HG02623 (cell line): ENCODE measurements around the gene CSNK2B.

ENCODE experiments used
- ATAC-seq: cut with Tn5 transposase; IDR thresholded peaks from one replicate; pipeline ENCODE4 v1.9.1; 2021; ENCODE audit warnings: moderate library complexity; ENCODE audit not compliant: unreplicated experiment

CSNK2B gene

DNA sequence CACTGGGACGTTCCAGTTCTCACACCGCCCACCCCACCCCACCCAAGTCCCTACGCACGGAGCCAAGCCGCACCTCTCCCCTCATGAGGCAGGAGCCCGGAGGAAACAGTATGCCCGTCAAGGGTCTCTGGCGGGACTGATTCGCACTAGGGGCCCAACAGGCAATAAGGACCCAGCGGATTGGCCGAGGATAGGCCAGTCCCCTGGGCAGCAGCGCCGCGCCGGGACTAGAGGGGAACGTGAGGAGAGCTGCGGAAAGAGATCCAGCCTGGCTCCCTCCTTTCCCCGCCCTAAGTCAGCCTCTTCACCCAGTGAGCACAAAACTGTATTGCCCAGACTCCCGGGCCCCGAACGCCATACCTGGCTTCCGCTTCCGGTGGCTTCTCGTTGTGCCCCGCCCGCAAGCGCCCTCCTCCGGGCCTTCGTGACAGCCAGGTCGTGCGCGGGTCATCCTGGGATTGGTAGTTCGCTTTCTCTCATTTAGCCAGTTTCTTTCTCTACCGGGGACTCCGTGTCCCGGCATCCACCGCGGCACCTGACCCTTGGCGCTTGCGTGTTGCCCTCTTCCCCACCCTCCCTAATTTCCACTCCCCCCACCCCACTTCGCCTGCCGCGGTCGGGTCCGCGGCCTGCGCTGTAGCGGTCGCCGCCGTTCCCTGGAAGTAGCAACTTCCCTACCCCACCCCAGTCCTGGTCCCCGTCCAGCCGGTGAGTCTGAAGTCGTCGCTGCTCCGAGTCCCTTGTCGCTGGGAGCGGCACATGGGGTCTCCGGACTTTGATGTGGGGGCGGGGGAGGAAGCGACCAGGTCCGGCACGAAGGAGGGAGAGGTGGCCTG, at the start of gene CSNK2B:
TSS of gene CSNK2B (plus strand) at position 580 of the 836 bp plus-strand sequence. CDS start 752 bp downstream, outside the sequence.
- ATAC-seq: peak; percentile 83

DNA sequence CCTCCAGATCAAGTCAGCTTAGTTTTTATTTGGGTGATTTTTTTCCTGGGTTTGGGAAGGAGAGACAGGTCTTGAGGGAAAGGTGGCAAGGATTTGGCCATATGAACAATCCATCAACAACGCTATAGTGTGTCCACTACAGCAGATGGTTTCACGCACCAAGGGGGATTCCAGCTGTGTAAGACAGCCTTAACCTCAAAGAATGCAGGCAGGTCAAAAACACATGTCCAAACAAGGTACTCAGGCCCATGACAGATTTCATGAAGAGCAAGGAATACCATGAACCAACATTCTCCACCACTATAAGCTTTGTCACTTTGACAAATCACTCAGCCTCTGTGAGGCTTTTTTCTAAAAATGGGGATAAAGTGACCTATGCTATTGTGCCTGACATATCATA, 48.9 kb upstream of the CSNK2B start:
- ATAC-seq: no peak

DNA sequence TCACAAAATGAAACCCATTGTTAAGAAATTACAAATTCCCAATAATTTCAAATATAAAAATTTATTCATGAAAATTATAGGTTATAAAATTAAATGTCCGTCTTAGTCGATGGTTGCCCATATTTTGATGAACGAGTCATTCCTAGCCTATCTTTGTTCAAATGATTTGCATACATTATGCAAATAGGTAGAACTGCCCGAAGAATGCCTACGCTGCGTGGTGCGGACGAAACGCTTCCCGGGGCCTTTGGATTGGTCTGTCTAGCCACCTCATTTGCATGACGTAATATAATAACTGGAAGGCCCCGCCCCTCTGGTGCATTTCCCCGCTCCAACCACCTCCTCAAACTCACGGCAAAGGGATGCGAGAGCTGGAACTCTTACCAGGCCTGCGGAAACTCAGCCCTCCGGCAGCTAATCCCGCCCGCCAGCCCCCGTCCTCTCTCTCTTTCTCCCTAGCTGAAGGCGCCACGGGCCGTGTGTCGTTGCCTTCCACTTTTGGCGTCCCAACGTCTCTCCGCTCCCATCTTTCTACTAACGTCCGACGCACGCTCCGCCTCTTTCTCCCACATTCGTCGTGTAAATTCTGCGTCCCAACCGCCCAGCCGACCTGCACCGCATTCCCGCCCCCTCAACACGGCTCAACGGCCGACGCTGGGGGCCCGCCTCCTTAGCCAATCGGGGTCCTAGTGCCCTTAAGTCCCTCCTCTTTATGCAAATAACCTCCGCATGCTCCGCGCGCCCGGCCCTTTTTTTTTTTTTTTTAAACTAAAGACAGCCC, 45.9 kb upstream of the CSNK2B start:
- peak; percentile 83 for ATAC-seq

DNA sequence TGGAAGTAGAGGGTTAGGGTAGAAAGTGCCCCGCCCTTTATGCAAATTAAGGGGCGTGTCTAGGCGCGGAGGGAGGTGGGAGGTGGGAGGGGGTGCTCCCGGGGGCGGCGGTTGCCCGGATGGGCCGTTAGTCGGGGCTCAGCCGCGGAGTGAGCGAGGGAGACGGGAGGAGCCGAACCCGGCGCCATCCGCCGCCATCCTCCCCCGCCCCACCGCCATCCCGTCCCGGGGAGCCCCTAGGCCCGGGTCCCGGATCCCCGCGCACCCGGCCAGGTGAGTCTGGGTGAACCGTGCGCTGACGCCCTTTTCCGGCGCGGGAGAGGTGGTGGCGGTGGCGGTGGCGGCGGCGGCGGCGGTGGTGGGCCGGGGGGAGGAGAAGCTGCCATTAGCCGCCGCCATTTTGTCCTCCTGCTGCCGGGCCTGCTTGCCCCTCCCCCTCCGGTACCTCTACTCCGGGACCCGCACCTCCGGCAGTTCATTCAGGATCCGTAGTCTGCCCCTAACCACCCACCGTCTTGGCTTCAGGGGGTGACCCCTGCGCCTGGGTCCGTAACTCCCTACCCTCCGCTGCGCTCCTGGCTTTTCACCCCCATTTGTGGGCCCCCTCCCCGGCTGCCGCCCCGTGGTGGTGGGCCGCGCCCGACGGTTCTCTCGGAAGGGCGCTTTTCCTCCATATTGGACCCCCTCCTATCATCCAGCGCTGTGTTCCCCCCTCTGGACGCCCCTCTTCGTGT, 45.1 kb upstream of the CSNK2B start, which contains the start of gene PRRC2A:
TSS of gene PRRC2A (plus strand) at position 130 of the 734 bp plus-strand sequence. CDS start 2,075 bp downstream, outside the sequence.
- peak; percentile 40 for ATAC-seq

DNA sequence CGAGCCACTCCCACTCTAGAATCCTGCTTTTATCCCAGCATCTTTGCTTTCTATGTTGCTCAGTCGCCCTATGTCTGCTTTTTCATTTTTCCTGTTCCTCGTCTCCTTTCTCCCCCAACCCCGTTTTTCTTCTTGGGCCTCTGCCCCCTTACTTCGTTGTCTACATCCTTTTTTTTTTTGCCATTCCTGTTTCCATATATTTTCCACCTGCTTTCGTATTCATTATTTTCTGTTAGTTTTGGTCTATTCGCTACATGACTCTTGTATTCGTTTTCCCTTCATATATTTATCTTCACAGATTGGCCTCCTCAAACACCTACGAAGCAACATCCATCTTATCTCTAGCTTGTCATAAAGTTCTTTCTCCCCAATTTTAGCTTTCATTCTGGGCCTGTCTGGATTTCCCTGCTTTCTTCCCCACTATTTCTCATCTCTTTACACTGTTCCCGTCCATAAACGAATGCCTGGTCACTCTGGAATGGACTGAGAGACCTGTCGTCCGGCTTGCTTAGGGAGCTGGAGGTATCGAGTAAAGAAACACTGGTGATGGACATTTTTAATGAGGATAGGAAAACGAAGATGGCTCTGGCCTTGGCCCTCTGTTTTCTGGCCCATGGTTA, 44.5 kb upstream of the CSNK2B start:
- no peak for ATAC-seq

DNA sequence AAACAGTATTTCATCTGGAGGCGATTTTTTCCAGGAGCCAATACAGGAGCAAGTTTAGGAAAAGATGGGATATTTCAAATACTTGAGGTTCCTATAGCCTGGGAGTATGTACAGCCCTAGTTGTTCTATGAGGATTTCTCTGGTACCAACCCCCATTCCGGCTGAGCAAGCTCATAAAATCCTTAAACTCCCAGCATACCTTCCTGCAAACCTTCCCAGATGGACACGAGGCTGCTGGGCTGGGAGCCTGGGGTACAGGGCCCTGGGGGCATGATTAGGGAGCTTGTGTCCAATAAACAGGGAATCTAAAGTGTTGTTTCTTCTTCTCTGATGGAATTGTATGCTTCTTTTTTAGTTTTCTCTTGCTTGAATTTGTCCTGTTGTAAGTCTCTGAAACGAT, 43.9 kb upstream of the CSNK2B start:
- no peak for ATAC-seq

DNA sequence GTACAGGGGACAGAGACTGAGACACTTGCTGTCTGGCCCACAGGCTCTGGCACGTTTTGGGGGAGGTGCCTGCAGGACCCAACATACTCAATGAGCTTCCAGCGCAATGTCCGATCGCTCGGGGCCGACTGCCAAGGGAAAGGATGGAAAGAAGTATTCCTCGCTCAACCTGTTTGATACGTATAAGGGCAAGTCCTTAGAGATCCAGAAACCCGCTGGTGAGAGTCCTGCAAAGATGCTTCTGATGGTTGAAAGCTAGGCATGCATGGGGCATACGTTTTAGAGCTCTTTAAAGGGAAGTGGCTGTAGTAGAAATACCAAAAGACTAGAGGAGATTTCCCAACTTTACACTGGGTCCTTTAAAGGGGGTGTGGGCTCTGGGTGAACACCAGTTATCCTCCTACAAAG, 43.2 kb upstream of the CSNK2B start:
- ATAC-seq: no peak

DNA sequence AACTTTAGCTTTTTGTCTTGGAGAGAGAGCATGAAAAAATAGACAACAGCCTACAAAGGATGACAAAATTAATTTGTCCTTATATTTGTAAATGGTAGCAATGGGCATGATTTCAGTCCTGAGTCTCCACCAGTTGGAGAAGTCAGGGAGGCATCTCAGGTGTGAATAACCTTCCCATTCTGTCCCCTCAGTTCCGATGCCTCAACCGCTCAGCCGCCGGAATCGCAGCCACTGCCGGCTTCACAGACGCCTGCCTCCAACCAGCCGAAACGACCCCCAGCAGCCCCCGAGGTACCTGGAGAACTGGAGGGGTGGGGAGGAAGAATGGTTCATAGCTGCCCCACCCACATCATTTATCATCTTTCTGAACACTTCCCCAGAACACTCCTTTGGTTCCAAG, 41.8 kb upstream of the CSNK2B start:
- no peak for ATAC-seq

DNA sequence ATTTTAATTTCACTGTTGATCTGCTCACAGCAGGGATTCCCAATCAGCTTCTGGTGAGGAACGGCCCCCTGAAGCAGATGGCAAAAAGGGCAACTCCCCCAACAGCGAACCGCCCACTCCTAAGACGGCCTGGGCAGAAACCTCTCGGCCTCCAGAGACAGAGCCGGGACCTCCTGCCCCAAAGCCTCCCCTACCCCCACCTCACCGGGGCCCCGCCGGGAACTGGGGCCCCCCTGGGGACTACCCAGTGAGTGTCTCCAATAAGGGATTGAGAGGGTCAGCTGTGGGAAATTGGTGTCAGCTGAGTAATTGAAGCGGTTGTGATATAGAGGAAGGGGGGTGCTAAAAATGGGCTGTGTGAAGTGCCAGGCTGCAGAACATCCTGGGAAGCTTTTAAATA, 38.9 kb upstream of the CSNK2B start:
- no peak for ATAC-seq

DNA sequence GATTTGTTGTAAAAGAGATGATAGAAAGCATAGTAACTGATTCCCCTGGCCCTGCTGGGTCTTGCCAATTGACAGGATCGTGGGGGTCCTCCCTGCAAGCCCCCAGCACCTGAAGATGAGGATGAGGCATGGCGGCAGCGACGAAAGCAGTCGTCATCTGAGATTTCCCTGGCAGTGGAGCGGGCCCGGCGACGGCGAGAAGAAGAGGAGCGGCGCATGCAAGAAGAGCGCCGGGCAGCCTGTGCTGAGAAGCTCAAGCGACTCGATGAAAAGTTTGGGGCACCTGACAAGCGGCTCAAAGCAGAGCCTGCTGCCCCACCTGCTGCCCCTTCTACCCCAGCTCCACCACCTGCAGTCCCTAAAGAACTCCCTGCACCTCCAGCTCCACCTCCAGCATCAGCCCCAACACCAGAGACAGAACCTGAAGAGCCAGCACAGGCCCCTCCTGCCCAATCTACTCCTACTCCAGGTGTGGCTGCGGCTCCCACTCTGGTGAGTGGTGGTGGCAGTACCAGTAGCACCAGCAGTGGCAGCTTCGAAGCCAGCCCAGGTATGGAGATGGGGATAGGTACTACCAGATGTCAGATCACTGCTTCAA, 38.1 kb upstream of the CSNK2B start:
- ATAC-seq: no peak

DNA sequence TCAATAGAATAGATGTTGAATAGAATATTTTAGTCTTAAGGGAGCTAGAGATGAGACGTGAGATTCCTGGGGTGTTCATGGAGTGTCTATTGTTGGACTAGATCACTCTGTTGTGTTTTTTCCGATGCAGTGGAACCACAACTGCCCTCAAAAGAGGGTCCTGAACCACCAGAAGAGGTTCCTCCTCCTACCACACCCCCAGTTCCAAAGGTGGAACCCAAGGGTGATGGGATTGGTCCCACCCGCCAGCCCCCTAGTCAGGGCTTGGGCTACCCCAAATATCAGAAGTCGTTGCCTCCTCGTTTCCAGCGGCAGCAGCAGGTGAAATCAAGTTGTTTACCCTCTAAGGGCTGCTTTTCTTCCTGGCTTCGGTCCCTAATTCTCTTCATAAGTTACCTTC, 36.9 kb upstream of the CSNK2B start:
- no peak for ATAC-seq

DNA sequence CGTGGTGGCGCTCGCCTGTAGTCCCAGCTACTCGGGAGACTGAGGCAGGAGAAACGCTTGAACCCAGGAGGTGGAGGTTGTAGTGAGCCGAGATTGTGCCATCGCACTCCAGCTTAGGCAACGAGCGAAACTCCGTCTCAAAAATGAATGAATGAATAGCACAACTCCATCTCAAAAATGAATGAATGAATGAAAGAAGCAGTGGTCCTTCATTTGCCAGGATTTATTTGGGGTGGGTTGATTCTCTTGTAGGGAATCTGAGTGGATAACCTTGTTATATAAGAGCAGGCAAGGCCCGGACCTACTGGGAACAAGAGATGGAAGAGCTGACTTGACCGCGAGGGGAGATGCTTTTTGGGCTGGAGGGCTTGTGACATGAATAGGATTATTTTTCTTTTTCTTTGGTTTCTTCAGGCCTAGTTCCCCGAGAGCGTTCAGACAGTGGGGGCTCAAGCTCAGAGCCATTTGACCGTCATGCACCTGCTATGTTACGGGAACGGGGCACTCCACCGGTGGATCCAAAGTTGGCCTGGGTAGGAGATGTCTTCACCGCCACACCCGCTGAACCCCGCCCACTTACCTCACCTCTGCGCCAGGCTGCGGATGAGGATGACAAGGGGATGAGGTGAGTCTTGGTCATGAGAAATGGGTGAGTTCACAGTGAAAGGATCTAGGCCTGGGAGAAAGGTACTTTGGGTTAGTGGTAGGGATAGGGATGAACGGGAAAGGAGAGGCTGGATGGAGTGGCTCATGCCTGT, 35.5 kb upstream of the CSNK2B start:
- ATAC-seq: no peak

DNA sequence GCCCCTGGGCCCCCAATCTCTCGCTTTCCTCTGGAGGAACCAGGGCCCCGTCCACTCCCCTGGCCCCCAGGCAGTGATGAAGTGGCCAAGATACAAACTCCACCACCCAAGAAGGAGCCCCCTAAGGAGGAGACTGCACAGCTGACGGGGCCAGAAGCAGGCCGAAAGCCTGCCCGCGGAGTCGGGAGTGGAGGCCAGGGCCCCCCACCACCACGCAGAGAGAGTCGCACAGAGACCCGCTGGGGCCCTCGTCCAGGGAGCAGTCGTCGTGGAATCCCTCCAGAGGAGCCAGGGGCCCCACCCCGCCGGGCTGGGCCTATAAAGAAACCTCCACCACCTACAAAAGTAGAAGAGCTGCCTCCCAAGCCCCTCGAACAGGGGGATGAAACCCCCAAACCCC, 34.7 kb upstream of the CSNK2B start:
- ATAC-seq: no peak

DNA sequence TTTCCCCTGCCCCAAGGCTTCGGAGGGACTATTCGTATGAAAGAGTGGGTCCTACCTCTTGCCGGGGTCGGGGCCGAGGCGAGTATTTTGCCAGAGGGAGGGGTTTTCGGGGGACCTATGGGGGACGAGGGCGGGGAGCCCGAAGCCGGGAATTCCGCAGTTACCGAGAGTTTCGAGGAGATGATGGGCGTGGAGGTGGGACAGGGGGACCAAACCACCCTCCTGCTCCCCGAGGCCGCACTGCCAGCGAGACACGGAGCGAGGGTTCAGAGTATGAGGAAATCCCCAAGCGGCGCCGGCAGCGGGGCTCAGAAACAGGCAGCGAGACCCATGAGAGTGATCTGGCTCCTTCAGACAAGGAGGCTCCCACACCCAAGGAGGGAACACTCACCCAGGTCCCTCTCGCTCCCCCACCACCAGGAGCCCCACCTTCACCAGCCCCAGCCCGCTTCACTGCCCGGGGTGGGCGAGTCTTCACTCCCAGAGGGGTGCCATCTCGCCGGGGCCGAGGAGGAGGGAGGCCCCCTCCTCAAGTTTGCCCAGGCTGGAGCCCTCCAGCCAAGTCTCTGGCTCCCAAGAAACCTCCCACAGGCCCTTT, 34.1 kb upstream of the CSNK2B start:
- ATAC-seq: no peak

DNA sequence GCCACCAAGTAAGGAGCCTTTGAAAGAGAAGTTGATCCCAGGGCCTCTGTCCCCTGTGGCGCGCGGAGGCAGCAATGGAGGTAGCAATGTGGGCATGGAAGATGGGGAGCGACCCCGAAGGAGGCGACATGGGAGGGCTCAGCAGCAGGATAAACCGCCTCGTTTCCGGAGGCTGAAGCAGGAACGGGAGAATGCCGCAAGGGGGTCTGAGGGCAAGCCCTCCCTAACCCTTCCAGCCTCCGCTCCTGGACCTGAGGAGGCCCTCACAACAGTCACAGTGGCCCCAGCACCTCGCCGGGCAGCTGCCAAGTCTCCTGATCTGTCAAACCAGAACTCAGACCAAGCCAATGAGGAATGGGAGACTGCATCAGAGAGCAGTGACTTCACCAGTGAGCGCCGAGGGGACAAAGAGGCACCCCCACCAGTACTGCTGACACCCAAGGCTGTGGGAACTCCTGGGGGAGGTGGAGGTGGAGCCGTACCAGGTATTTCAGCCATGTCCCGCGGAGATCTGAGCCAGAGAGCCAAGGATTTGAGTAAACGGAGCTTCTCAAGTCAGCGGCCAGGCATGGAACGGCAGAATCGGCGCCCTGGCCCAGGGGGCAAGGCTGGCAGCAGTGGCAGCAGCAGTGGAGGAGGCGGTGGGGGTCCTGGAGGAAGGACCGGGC, 33.5 kb upstream of the CSNK2B start:
- no peak for ATAC-seq

DNA sequence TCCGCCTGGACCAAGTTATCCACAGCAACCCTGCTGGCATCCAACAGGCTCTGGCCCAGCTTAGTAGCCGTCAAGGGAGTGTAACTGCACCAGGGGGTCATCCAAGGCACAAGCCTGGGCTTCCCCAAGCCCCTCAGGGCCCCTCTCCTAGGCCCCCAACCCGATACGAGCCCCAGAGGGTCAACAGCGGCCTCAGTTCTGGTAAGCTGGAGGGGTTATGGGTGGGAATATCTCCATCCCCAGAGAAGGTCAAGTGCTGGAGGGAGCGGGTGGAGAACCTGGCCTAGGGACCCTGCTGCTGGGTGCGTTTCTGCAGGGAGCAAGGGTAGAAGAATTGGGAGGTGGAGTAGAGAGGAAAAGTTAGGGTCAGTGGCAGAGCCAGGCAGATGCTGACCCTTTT, 32.4 kb upstream of the CSNK2B start:
- no peak for ATAC-seq

DNA sequence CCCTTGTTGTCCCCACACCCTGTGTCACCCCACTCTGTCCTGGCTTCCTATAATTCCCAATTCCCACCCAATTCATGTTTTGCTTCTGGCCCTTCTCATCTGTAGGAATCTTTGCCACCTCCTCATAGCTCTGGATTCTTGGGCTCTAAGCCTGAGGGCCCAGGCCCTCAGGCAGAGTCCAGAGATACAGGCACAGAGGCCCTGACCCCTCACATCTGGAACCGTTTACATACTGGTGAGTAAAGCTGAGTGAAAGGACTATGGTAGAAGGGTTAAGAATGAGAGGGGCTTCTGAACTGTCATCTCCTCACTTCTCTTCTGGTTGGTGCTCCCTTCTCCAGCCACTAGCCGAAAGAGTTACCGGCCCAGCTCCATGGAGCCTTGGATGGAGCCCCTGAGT, 31.7 kb upstream of the CSNK2B start:
- no peak for ATAC-seq

DNA sequence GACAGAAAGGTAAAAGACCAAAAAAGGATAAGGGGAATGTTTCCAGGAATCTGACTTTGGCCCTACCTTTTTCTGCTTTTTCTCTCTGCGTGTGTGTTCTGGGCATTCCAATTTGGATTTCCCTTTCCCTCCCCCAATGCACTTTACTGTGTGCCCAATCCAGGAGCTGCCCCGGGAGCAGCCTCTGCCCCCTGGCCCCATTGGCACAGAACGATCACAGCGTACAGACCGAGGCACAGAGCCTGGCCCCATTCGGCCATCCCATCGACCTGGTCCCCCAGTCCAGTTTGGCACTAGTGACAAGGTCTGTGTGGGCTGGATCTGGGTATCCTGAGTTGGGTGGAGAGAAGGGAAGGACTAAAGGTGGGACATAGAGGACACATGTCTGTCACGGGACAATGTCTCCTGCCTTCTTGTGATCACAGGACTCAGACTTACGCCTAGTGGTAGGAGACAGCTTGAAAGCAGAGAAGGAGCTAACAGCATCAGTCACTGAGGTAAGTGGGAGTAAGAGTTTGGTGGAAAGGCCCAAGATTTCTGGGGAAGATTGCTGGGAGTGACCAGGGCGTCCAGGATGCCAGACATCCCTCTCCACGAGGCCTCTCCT, 30.8 kb upstream of the CSNK2B start:
- no peak for ATAC-seq
